HS-5 (cell line): Measurements from ENCODE around the gene FANCF.
A peak's percentile ranks its signal among the peaks of the same experiment; 100 is the strongest.

Experiments
- DNase-seq: peaks from one replicate; pipeline ENCODE4 v3.0.0-alpha.2; 2012; ENCODE audit warnings: low read depth

Gene FANCF

DNA sequence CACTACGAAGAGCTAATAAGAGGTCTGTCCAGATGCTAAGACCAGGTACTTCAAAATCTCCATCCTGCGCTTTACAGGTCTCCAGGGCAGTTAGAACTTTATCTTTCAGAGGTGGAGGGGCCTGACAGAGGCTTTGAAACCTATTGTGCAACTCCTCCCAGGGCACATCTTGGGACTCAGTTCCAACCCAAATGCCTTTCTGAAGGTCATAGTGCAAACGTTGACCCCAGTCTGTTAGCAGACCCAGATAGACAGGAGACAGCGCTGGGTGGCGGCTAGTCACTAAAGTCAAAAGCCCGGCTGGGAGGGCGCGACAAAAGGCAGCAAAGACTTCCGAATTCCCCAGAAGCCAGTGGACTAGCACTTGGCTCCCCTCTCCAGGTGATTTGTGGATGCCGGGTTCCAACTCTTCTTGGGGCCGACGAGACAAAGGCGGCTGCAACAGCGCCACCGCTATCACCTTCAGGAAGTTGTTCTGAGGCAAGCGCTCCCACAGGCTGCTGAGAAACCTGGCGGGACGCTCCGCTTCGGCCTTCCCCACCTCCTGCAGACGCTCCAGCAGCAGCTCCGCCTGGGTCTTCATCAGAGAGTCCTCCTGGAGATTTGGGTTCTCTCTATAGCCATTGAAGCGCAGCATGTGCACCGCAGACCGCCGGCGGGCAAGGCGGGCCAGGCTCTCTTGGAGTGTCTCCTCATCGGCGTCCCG lies 728 bp downstream of the FANCF start:
- peak; percentile 26 for DNase-seq

DNA sequence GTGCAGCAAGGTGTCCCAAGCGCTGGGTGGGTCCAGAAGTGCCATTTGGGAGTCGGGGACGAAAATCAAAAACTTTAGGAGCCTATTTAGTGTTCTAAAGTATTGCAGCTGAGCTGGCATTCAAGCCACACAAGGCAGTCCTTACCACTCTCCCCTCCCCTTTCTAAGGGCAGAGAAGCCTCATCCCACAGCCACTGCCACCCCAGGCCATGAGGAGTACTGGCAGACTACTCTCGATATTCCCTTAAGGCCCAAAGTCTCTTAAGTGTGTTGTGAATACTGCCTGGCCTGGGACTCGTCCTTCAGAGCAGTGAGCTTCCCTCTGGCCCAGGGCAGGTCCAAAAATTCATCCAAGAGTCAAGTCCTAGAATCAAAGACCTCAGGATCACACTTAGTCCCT lies 7.8 kb downstream of the FANCF start:
- DNase-seq, result no peak

DNA sequence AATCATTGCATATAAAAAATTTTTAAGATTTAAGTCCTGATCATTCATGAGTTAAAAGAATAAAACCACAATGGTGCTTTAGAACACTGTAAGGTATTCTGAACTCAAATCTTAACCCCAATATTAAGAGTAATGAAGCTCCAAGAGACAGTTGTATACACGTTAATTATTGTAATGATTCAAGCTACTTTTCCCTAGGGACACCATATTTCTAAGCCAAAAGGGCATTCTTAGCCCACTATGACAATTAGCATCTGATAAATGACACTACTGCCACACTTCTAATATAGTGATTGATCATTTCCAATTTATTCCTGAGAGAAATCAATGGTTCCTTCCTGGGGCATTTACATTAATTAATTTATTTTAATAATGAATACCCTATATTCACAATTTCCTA lies 21.7 kb downstream of the FANCF start:
- DNase-seq, result no peak

DNA sequence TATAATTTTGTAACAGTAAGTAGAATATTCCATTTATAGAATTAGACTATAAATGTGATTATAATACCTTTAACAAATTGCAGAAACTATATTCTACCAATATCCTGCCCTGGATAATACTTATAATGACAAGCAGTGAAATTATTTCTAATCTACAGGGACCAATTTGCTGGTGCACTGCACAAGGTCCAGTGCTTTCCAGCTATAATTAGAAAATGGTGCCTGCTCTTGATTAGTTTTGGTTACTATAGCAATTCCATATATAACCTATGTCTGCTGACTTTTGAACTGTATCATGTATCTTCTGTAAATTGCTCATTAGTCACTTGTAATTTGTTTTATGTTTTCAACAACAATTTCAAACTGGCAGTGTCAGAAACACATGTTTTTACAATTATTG lies 23.1 kb downstream of the FANCF start:
- no peak for DNase-seq

DNA sequence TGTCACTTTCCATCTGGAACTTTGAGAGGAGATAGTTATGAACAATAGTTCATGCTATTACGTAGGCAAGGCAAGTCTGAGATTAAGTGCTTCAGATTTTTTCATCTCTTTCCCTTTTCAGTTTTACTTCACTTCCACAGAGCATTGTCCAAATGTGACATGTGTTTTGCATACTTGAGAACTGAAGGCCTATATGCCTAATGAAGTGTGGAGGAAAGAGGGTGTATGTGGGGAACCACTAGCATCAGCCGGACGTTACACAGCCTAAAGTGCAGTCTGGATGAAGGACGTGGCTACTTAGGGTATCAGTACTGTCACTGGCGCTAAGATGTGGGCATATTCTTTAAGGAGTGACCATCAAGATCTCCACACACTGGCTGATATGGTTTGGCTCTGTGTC lies 26.2 kb downstream of the FANCF start:
- DNase-seq, result no peak

DNA sequence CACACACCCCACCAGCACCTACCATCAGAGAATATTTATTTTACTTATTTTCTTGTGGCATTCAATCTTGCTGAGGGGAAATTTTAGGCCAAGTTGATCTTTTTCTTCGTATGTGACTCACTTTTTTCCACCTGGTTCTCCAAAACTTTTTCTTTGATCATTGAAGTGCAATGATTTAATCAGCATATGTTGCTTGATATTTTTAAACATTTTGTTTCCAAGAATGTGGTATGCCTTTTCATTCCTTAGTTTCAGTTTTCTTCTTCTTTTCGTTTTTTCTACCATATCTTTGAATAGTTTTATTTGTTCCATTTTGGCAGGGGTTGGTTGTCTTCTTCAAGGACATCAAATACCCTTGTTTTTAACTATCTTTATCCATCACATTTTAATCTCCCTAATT lies 28.6 kb downstream of the FANCF start:
- no peak for DNase-seq

DNA sequence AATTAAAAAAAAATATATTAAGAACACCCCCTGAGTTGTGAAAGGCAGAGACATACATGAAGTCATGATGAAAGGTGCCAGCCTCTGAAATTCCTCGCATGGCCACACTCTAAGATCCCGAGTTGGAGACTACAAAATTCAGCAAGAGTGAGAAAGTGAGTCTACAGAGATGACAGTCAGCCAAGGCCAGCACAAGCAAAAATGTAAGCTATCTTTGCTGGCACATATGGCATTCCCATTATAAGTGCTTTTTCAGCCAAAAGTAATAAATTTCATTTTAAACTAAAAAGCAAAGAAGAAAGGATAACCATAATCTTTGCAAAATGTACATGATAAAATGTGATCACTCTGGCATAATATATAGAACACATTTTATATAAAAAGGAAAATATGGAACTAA lies 40.6 kb downstream of the FANCF start:
- no peak for DNase-seq

DNA sequence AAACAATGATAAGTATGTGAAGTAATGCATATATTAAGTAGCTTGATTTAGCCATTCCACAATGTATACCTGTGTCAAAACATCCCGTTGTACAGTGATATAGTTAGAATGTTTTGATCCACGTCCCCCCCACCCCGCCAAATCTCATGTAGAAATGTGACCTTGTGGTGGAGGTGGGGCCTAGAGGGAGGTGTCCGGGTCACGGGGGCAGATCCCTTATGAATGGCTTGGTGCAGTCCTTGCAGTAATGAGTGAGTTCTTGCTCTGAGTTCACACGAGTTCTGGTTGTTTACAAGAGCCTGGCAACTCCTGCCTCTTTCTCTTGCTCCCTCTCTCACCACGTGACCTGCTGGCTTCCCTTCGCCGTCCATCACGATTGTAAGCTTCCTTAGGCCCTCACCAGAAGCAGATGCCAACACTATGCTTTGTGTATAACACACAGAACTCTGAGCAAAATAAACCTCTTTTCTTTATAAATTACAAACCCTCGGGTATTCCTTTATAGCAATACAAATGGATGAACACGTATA lies 41.6 kb downstream of the FANCF start:
- DNase-seq, result no peak

DNA sequence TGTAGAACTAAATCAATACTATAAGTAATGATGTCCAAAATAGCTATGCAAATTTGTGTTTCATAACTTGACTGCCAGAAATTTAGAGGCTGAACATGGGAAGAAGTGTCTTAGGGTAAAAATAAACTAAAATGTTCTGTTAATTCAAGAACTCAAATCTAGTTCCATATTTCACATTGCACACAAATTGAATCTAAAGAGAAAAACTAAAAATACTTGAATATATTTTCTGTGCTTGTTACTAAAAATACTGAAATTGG lies 43.5 kb downstream of the FANCF start:
- DNase-seq, result no peak

DNA sequence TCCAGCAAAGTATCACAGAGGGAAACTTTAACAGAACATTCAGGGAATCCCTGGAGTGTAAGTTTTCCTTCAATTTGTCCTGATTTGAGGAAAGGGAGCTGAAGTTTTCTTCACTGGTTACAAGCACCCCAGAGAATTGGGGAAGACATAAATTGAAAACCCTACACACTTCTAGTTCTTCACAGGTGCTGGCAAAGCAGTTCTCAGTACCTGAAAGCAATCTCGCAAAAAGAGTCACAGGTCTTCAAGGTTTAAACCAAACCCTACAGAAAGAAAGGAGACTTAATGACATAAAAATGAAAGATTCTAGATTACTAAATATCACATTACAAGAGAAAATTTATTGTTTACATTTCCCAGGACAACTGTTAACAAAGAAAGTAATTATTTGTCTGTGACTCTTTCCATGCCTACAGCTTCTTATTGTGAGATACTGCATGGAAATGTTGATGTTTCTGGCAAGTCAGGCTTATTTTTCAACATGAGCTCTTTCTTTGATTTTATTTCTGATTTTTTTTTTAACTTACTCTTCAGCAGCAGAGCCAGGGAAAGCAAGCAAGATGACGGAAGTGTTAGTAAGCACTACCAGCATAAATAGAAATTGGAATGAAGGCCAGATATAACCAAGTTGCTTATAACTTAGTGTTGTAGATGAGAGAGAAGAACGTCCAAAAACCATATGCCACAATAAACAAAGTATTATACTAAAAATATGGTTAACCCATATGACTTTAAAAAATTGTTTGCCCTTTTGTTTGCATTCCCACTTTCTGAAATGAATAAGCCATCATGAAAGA lies 44.1 kb downstream of the FANCF start:
- DNase-seq, result no peak

DNA sequence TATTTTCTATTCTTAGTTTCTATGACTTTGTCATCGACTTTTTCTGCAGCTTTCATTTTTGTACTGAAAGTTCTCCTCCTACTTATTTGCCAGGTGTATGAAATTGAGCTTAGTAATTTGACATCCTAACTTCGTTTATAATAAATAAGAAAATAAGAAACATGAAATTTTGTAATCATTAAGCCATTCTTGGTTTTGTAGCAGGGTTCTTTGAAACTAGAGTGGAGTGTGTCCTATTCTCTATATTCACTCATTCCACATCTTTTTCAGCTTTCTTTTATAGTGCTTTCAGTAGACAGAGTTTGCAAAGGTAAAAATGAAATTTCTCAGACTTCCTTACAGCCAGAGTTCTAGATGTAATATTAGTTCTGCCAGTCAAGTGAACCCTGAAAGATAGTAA lies 47.8 kb downstream of the FANCF start:
- DNase-seq, result no peak
